HL-60/S4 treated with retinoic acid at 250 ng/mL for 4 days and 3 days (cell line): ENCODE measurements around the gene SRD5A3.

Source experiments
- in situ Hi-C: fragments of 300-500 bp; cut with MboI; formaldehyde crosslinking; loops from 2 replicates; pipeline ENCODE4 v1.7.0; 2022; ENCODE audit warnings: low sequenced_read_pairs

The SRD5A3 gene

GRCh38 chr4:55345980-55346850, at the start of gene SRD5A3:
TSS of gene SRD5A3 (plus strand) at chr4:55346242. CDS start at chr4:55346337, 95 bp downstream.
- in situ Hi-C loops: no loop called here

- in situ Hi-C loops: no loop called here
Observed at GRCh38 chr4:55297346-55297745, 48.7 kb upstream of the SRD5A3 start.

- in situ Hi-C loops: loop anchor here (25.0 kb wide), 1 partner anchor 991 kb away; no protein-coding TSS in a partner anchor
Observed at GRCh38 chr4:55303760-55304165, 42.3 kb upstream of the SRD5A3 start.

GRCh38 chr4:55304303-55304702, 41.7 kb upstream of the SRD5A3 start:
- in situ Hi-C loops: loop anchor here (25.0 kb wide), 1 partner anchor 992 kb away; no protein-coding TSS in a partner anchor

GRCh38 chr4:55308071-55308470, 38.0 kb upstream of the SRD5A3 start:
- in situ Hi-C loops: loop anchor here (25.0 kb wide), 1 partner anchor 996 kb away; no protein-coding TSS in a partner anchor

- in situ Hi-C loops: loop anchor here (25.0 kb wide), 1 partner anchor 1000 kb away; no protein-coding TSS in a partner anchor
Observed at GRCh38 chr4:55311792-55312488, 34.1 kb upstream of the SRD5A3 start.

GRCh38 chr4:55312489-55313101, 33.4 kb upstream of the SRD5A3 start:
- in situ Hi-C loops: loop anchor here (25.0 kb wide), 1 partner anchor 1000 kb away; no protein-coding TSS in a partner anchor

GRCh38 chr4:55314141-55314820, 31.8 kb upstream of the SRD5A3 start:
- in situ Hi-C loops: loop anchor here (25.0 kb wide), 1 partner anchor 1002 kb away; no protein-coding TSS in a partner anchor

GRCh38 chr4:55318175-55319129, 27.6 kb upstream of the SRD5A3 start:
- in situ Hi-C loops: loop anchor here (25.0 kb wide), 1 partner anchor 1006 kb away; no protein-coding TSS in a partner anchor

- in situ Hi-C loops: loop anchor here (25.0 kb wide), 1 partner anchor 1009 kb away; no protein-coding TSS in a partner anchor
Observed at GRCh38 chr4:55321707-55322264, 24.3 kb upstream of the SRD5A3 start.

- in situ Hi-C loops: loop anchor here (25.0 kb wide), 1 partner anchor 1011 kb away; no protein-coding TSS in a partner anchor
Observed at GRCh38 chr4:55323375-55323774, 22.7 kb upstream of the SRD5A3 start.

GRCh38 chr4:55326629-55327028, 19.4 kb upstream of the SRD5A3 start:
- in situ Hi-C loops: no loop called here

GRCh38 chr4:55329012-55329411, 17.0 kb upstream of the SRD5A3 start:
- in situ Hi-C loops: no loop called here

GRCh38 chr4:55330241-55330640, 15.8 kb upstream of the SRD5A3 start:
- in situ Hi-C loops: no loop called here

GRCh38 chr4:55336138-55337034, 9.7 kb upstream of the SRD5A3 start:
- in situ Hi-C loops: no loop called here

- in situ Hi-C loops: no loop called here
Observed at GRCh38 chr4:55337944-55338343, 8.1 kb upstream of the SRD5A3 start.

- in situ Hi-C loops: no loop called here
Observed at GRCh38 chr4:55338486-55338885, 7.6 kb upstream of the SRD5A3 start.

- in situ Hi-C loops: no loop called here
Observed at GRCh38 chr4:55340266-55340665, 5.8 kb upstream of the SRD5A3 start.
